Measurements from ENCODE around the gene CSPG4. TPM values are rescaled to one million over a fixed set of nuclear protein-coding genes. Genes with fewer than 3 reads are reported as not detected.

The CSPG4 gene
- total and polyA plus RNA-seq, 2 of the 13 experiments (the other 11 are each of a cell fraction or from before 2014, with no cell fraction given), result 0.01 to 0.04 TPM

- TF ChIP-seq ZBTB44 (CRISPR knock-in tag; IDR thresholded peaks at IDR 0.05) (no peak), HMG20B (CRISPR knock-in tag; conservative IDR thresholded peaks at IDR 0.05) (no peak), ZNF768 (CRISPR knock-in tag; IDR thresholded peaks at IDR 0.05) (no peak; the same call in 1 of the 2 replicates), ZFP37 (CRISPR knock-in tag; IDR thresholded peaks at IDR 0.05; ENCODE audit: borderline replicate concordance) (no peak), IKZF5 (CRISPR knock-in tag; IDR thresholded peaks at IDR 0.05) (no peak; the same call in 1 of the 2 replicates), ARNTL (CRISPR knock-in tag; IDR thresholded peaks at IDR 0.05) (no peak; the same call in 1 of the 2 replicates), MYNN (CRISPR knock-in tag; IDR thresholded peaks at IDR 0.05; ENCODE audit: low read depth) (no peak), ZNF577 (CRISPR knock-in tag; IDR thresholded peaks at IDR 0.05; ENCODE audit: borderline replicate concordance, low read depth) (no peak), HOXA9 (CRISPR knock-in tag; IDR thresholded peaks at IDR 0.05; ENCODE audit: borderline replicate concordance) (0 out of 2 replicates have a peak, but pooled peaks have one; percentile 4), ZNF367 (CRISPR knock-in tag; IDR thresholded peaks at IDR 0.05; ENCODE audit: borderline replicate concordance) (peak; percentile 44; the same call in 1 of the 2 replicates), ZEB1 (IDR thresholded peaks at IDR 0.05; ENCODE audit: insufficient replicate concordance, low read depth) (no peak), KDM6A (CRISPR knock-in tag; IDR thresholded peaks at IDR 0.05; ENCODE audit: low read depth) (no peak), ATAD3A (CRISPR knock-in tag; IDR thresholded peaks at IDR 0.05) (no peak), MAX (IDR thresholded peaks at IDR 0.05) (peak; percentile 61), ZXDC (CRISPR knock-in tag; IDR thresholded peaks at IDR 0.05) (no peak), RERE (CRISPR knock-in tag; IDR thresholded peaks at IDR 0.05; ENCODE audit: low read depth) (no peak), ZNF382 (CRISPR knock-in tag; IDR thresholded peaks at IDR 0.05; ENCODE audit: borderline replicate concordance) (no peak), EEA1 (CRISPR knock-in tag; IDR thresholded peaks at IDR 0.05; ENCODE audit: borderline replicate concordance) (no peak; the same call in 1 of the 2 replicates)
Measured at GRCh38 chr15:75647370-75648155, 65.1 kb downstream of the CSPG4 start, which contains the start of gene SNX33 (continued).

Measured in HepG2 (cell line).